Mammary epithelial cell (primary cell): ENCODE data around the gene ADCY4.

ENCODE experiments used
- CTCF ChIP-seq, 2 donors: IDR thresholded peaks in 1 of 2; conservative IDR thresholded peaks in 1 of 2; 2 replicates each; pipeline ENCODE4 v1.5.1; 2011 to 2012; ENCODE audit warnings: inconsistent platforms in 2 of 2, low read length in 2 of 2, mild to moderate bottlenecking in 2 of 2, control low read depth in 1 of 2, low read depth in 1 of 2; ENCODE audit not compliant: insufficient read depth in 1 of 2; ENCODE audit errors: extremely low read depth in 1 of 2
- EZH2 ChIP-seq: IDR thresholded peaks from 2 replicates; pipeline ENCODE4 v1.6.1; 2012; ENCODE audit warnings: low read length, inconsistent platforms, borderline replicate concordance

GRCh38 chr14:24353559-24354481 lies 18.9 kb upstream of the ADCY4 start:
- TF ChIP-seq CTCF (conservative IDR thresholded peaks at IDR 0.05 in 1 of 2, IDR thresholded peaks at IDR 0.05 in 1 of 2; ENCODE audit: extremely low read depth in 1 of 2, insufficient read depth in 1 of 2, low read depth in 1 of 2, low read length in 2 of 2) (no peak), EZH2 (no peak)
